Adrenal gland (tissue), 12 donors: ENCODE data around the gene GJB2. TPM values are rescaled to one million over a fixed set of nuclear protein-coding genes. Genes with fewer than 3 reads are reported as not detected.

Experiments used
- DNase-seq, 7 donors: peaks; one replicate each; pipeline ENCODE4 v3.0.0-alpha.2; 2019 to 2020
- H3K27ac ChIP-seq, 5 donors: fragments of 200-600 bp; sonication (generic) in 4 of 5; 1 replicate in 3 of 5; 2 replicates in 2 of 5; pipeline versions ENCODE4 v1.5.1 to v1.8.0; 2016 to 2020; ENCODE audit warnings: mild to moderate bottlenecking in 1 of 5
- H3K27me3 ChIP-seq: fragments of 200-600 bp; 2 replicates; pipeline ENCODE4 v1.8.0; 2021
- H3K36me3 ChIP-seq, 2 donors: fragments of 200-600 bp; replicated peaks in 1 of 2; 1 replicate in 1 of 2; 2 replicates in 1 of 2; pipeline versions ENCODE4 v1.5.1 to v1.8.0; 2018 to 2022
- H3K4me1 ChIP-seq, 2 donors: fragments of 200-600 bp; replicated peaks in 1 of 2; 1 replicate in 1 of 2; 2 replicates in 1 of 2; pipeline versions ENCODE4 v1.5.1 to v1.8.0; 2018 to 2021
- H3K4me3 ChIP-seq, 4 donors: fragments of 200-600 bp; sonication (generic) in 3 of 4; one replicate each; pipeline ENCODE4 v1.5.1; 2016 to 2018
- H3K9me3 ChIP-seq, 3 donors: fragments of 200-600 bp; sonication (generic) in 1 of 3; replicated peaks in 1 of 3; 1 replicate in 2 of 3; 2 replicates in 1 of 3; pipeline versions ENCODE4 v1.5.1 to v1.8.0; 2016 to 2021
- POLR2A ChIP-seq, 2 donors: fragments of 450-650 bp; IDR thresholded peaks; one replicate each; pipeline ENCODE4 v1.6.1; 2017; ENCODE audit warnings: antibody characterized with exemption in 2 of 2, mild to moderate bottlenecking in 2 of 2, moderate library complexity in 1 of 2
- WGBS, 4 donors: extraction: QIAGEN DNeasy Blood & Tissue Kit in 2 of 4; methylation state at CpG; one replicate each; pipeline versions ENCODE4 v1.1.5 to v1.1.7; 2013 to 2017; 5-methylcytosine and 5-hydroxymethylcytosine counted together
- intact Hi-C, 2 donors: fragments of 100-400 bp; cut with DNase I; formaldehyde crosslinking; loops; one replicate each; pipeline versions ENCODE4 v1.14.1 to v1.15.0; 2022 to 2023
- polyA plus RNA-seq, 3 donors: library from polyadenylated mRNA; stranded (reverse); fragments of 200-250 nt in 2 of 3; fragments of 350-450 nt in 1 of 3; fragmentation: Illumina TruSeq in 1 of 3; extraction: RNeasy Lipid Tissue Mini Kit (QIAGEN cat#74804) in 1 of 3; gene quantifications; one replicate each; pipeline ENCODE4 v1.2.3, GENCODE V29; 2013 to 2014
- total RNA-seq, 9 donors: library from RNA; depleted of rRNA in 4 of 9; stranded (reverse); fragments of >200 nt in 4 of 9; fragments of 120-200 nt in 1 of 9; fragmentation: NEBNext Ultra II Directional in 1 of 9; extraction: Animal tissue kit (Norgen Biotek cat#: 25700) in 1 of 9; gene quantifications; one replicate each; pipeline versions ENCODE4 v1.1.0 to v1.2.4, GENCODE V29; 2013 to 2023
- TF ChIP-seq, protein P1 (sequence below), 6 experiments: fragments of 450-650 bp in 4 of 6; fragments of 200-600 bp in 2 of 6; sonication (generic) in 1 of 6; IDR thresholded peaks; 1 replicate in 5 of 6; 2 replicates in 1 of 6; pipeline versions ENCODE4 v1.5.1 to v1.8.0; 2016 to 2021; ENCODE audit warnings: antibody characterized with exemption in 6 of 6, mild to moderate bottlenecking in 2 of 6, moderate library complexity in 1 of 6
- donor health status: healthy with polysubstance abuse.
- donor health status: Bipolar disorder and iron deficiency.
- donor health status: DM: yes; HTN: yes; CAD: no.
- donor health status: DM: no; HTN: no; CAD: no.
- donor health status: DM: no; HTN: no; CAD: no.
- donor health status: DM: yes; HTN: yes; CAD: no.

The GJB2 gene
- total and polyA plus RNA-seq, 12 donors = 0.24 to 0.88 (median 0.28) TPM; not detected in 2

- Histone ChIP-seq H3K4me1 (peaks cover 11 to 13% of the 10 kb centered on the region in 2 donors), H3K9me3 (no peaks in the 10 kb centered on the region), H3K4me3 (peak overlapping the region in 1 of 4 donors; percentile 48), H3K27me3 (peaks cover 66% of the 10 kb centered on the region), H3K27ac (no peak overlapping the region), H3K36me3 (no peaks in the 10 kb centered on the region)
- 6 to 18% (median 9%) methylated on average over 18 to 79 of the region's 79 CpGs for WGBS, 4 donors
- intact Hi-C loops = no loop called here
- peak in 1 of 7 donors; percentile 41 for DNase-seq
- TF ChIP-seq POLR2A (IDR thresholded peaks at IDR 0.05) = no peak
These were observed 31.3 kb downstream of the GJB2 start for GRCh38 chr13:20161275-20161950.

- DNase-seq = peak in 1 of 7 donors; percentile 38
- H3K27me3 ChIP-seq = peaks cover 74% of the 10 kb centered on the region
- TF ChIP-seq, protein P1, sequence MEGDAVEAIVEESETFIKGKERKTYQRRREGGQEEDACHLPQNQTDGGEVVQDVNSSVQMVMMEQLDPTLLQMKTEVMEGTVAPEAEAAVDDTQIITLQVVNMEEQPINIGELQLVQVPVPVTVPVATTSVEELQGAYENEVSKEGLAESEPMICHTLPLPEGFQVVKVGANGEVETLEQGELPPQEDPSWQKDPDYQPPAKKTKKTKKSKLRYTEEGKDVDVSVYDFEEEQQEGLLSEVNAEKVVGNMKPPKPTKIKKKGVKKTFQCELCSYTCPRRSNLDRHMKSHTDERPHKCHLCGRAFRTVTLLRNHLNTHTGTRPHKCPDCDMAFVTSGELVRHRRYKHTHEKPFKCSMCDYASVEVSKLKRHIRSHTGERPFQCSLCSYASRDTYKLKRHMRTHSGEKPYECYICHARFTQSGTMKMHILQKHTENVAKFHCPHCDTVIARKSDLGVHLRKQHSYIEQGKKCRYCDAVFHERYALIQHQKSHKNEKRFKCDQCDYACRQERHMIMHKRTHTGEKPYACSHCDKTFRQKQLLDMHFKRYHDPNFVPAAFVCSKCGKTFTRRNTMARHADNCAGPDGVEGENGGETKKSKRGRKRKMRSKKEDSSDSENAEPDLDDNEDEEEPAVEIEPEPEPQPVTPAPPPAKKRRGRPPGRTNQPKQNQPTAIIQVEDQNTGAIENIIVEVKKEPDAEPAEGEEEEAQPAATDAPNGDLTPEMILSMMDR (IDR thresholded peaks at IDR 0.05) = no peak
- TF ChIP-seq POLR2A (IDR thresholded peaks at IDR 0.05) = no peak
- H3K9me3 ChIP-seq = no peaks in the 10 kb centered on the region
- H3K4me1 ChIP-seq = peaks cover 11 to 13% of the 10 kb centered on the region in 2 donors
- H3K36me3 ChIP-seq = no peaks in the 10 kb centered on the region
- WGBS, 4 donors = 2 to 7% (median 4%) methylated on average over 25 to 93 of the region's 93 CpGs
- intact Hi-C loops = no loop called here
- peak within 1 kb of the TSS in 1 of 4 donors; percentile 48 for H3K4me3 ChIP-seq
- no peak within 1 kb of the TSS for H3K27ac ChIP-seq
These were observed 32.1 kb downstream of the GJB2 start, which contains the start of gene GJA3 for GRCh38 chr13:20160306-20161274. TSS of gene GJA3 (minus strand) at chr13:20161052. CDS start at chr13:20143288, 17,764 bp downstream.

GRCh38 chr13:20159646-20160305 lies 33.0 kb downstream of the GJB2 start:
- no peak for DNase-seq
- Histone ChIP-seq H3K27ac (no peak overlapping the region), H3K9me3 (no peaks in the 10 kb centered on the region), H3K27me3 (peaks cover 82% of the 10 kb centered on the region), H3K4me1 (peaks cover 11 to 13% of the 10 kb centered on the region in 2 donors), H3K36me3 (no peaks in the 10 kb centered on the region), H3K4me3 (no peak overlapping the region)
- 30 to 36% (median 32%) methylated on average over 18 of the region's 18 CpGs for WGBS, 4 donors
- TF ChIP-seq POLR2A (IDR thresholded peaks at IDR 0.05) = no peak
- TF ChIP-seq, protein P1 (IDR thresholded peaks at IDR 0.05) = no peak
- intact Hi-C loops = no loop called here

- Histone ChIP-seq H3K9me3 (no peaks in the 10 kb centered on the region), H3K4me3 (no peak overlapping the region), H3K27ac (no peak overlapping the region), H3K27me3 (peaks cover 80% of the 10 kb centered on the region), H3K36me3 (no peaks in the 10 kb centered on the region), H3K4me1 (peaks cover 11 to 13% of the 10 kb centered on the region in 2 donors)
- 48 to 61% (median 57%) methylated on average over 3 of the region's 3 CpGs for WGBS, 4 donors
- intact Hi-C loops = no loop called here
- no peak for DNase-seq
- no peak for TF ChIP-seq POLR2A (IDR thresholded peaks at IDR 0.05)
These were observed 35.5 kb downstream of the GJB2 start for GRCh38 chr13:20157151-20157796.
